Endodermal cell (in vitro differentiated cells): ENCODE measurements around the gene DCANP1. TPM values are rescaled to one million over a fixed set of nuclear protein-coding genes. Genes with fewer than 3 reads are reported as not detected.

Experiments
- DNase-seq: peaks from one replicate; pipeline ENCODE4 v3.0.0-alpha.2; 2017
- H3K27ac ChIP-seq: 2 replicates; pipeline ENCODE4 v1.5.1; 2013; ENCODE audit warnings: mild to moderate bottlenecking, low read depth, low read length, moderate library complexity
- H3K27me3 ChIP-seq: 2 replicates; pipeline ENCODE4 v1.6.1; 2013; ENCODE audit warnings: mild to moderate bottlenecking, low read length, moderate library complexity; ENCODE audit not compliant: insufficient read depth, control insufficient read depth, poor library complexity, severe bottlenecking
- H3K36me3 ChIP-seq: 2 replicates; pipeline ENCODE4 v1.7.0; 2013; ENCODE audit warnings: mild to moderate bottlenecking, low read length, moderate library complexity; ENCODE audit not compliant: control insufficient read depth, insufficient read depth
- H3K4me1 ChIP-seq: one replicate; pipeline ENCODE4 v1.7.0; 2013; ENCODE audit warnings: low read length; ENCODE audit not compliant: control insufficient read depth, insufficient read depth
- H3K4me3 ChIP-seq: 2 replicates; pipeline ENCODE4 v1.5.1; 2013; ENCODE audit warnings: mild to moderate bottlenecking, low read length, moderate library complexity
- H3K9ac ChIP-seq: 2 replicates; pipeline ENCODE4 v1.6.1; 2013; ENCODE audit warnings: mild to moderate bottlenecking, low read length, moderate library complexity; ENCODE audit not compliant: poor library complexity, severe bottlenecking; ENCODE audit errors: extremely low read depth
- H3K9me3 ChIP-seq: 2 replicates; pipeline ENCODE4 v1.6.1; 2013; ENCODE audit warnings: mild to moderate bottlenecking, low read length, moderate library complexity; ENCODE audit not compliant: control insufficient read depth
- H3K27ac Mint-ChIP-seq: 2 replicates; pipeline ENCODE4 v1.8.0; 2020; ENCODE audit warnings: mixed read lengths
- H3K27me3 Mint-ChIP-seq: 2 replicates; pipeline ENCODE4 v1.8.0; 2021; ENCODE audit warnings: mild to moderate bottlenecking, mixed read lengths; ENCODE audit not compliant: insufficient read depth
- H3K36me3 Mint-ChIP-seq: 2 replicates; pipeline ENCODE4 v1.8.0; 2020; ENCODE audit warnings: low read depth, mixed read lengths
- H3K4me1 Mint-ChIP-seq: 2 replicates; pipeline ENCODE4 v1.8.0; 2020; ENCODE audit warnings: mixed read lengths
- H3K4me3 Mint-ChIP-seq: 2 replicates; pipeline ENCODE4 v1.8.0; 2020; ENCODE audit warnings: mild to moderate bottlenecking, moderate library complexity, mixed read lengths
- H3K9me3 Mint-ChIP-seq: 2 replicates; pipeline ENCODE4 v1.8.0; 2020; ENCODE audit warnings: mild to moderate bottlenecking, mixed read lengths
- CTCF ChIP-seq: fragments of 200-600 bp; sonication (generic); conservative IDR thresholded peaks from 2 replicates; pipeline ENCODE4 v1.5.0; 2021; ENCODE audit warnings: antibody characterized with exemption, mild to moderate bottlenecking
- WGBS, 2 experiments: methylation state at CpG; one replicate each; pipeline versions ENCODE4 v1.1.5 to v1.1.7; 2013; ENCODE audit warnings: missing lambda C conversion rate in 2 of 2, mixed read lengths in 1 of 2; ENCODE audit not compliant: insufficient coverage in 1 of 2, insufficient read length in 1 of 2; 5-methylcytosine and 5-hydroxymethylcytosine counted together
- total RNA-seq, 2 donors: library from RNA; stranded (reverse); fragmentation: NEBNext Ultra II Directional in 1 of 2; extraction: Animal tissue kit (Norgen Biotek cat#: 25700) in 1 of 2; gene quantifications; 2 replicates in 1 of 2; 3 replicates in 1 of 2; pipeline ENCODE4 v1.2.1, GENCODE V29; 2021

DCANP1 gene
- total RNA-seq, 2 donors from 2014 or later, result not detected

DNA sequence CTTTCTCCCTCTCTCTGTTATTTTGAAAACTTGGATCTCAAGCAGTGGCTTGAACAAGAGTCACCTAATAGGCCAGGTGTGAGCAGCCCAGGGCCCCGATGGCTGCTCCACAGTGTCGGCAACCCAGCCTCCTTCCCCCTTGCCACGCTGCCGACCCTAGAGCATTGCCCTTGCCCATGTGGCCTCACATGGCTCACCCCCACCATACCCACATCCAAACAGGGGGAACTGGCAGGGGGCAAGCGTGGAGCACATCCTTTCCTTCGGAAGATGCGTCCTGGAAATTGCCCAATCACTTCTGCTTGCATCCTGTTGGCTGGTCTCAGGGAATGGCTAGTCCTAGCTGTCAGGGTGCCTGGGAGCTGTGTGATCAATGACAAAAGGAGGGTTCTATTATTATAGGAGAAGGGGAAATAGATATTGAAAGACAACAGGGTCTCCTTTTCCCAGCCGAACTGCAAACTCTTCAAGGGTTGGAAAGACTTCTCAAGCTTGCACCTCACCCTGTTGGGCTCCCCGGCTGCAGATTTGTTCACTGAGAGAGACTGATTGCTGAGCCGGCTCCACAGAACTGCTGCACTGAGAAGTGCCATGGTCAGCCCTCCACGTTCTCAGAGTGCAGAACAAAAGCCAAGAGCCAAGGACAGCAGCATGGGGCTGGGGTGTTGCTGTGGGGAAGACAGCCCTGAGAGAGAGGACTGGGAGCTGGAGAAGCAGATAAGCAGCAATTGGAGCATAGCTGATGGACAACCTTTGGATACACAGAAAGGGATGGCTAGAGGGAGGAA is 13.3 kb upstream of the DCANP1 start:
- H3K4me3 Mint-ChIP-seq, result no peak overlapping the region

GRCh38 chr5:135458921-135459331 is 11.8 kb upstream of the DCANP1 start:
- H3K9me3 Mint-ChIP-seq, result no peaks in the 10 kb centered on the region
- Histone ChIP-seq H3K27me3 (peaks cover 85% of the 10 kb centered on the region), H3K4me1 (no peaks in the 10 kb centered on the region), H3K9ac (no peak overlapping the region), H3K9me3 (no peaks in the 10 kb centered on the region), H3K36me3 (no peaks in the 10 kb centered on the region), H3K4me3 (no peak overlapping the region), H3K27ac (no peak overlapping the region)
- TF ChIP-seq CTCF, result no peak
- H3K27me3 Mint-ChIP-seq, result peaks cover 87% of the 10 kb centered on the region
- no peak for DNase-seq
- H3K4me3 Mint-ChIP-seq, result no peak overlapping the region
- H3K4me1 Mint-ChIP-seq, result peaks cover 4% of the 10 kb centered on the region
- H3K27ac Mint-ChIP-seq, result no peak overlapping the region
- no peaks in the 10 kb centered on the region for H3K36me3 Mint-ChIP-seq
- 82 to 87% methylated on average over 3 to 5 of the region's 5 CpGs for WGBS, 2 experiments

More for the DNA sequence above, 13.3 kb upstream of the DCANP1 start:
- Histone ChIP-seq H3K4me3 (no peak overlapping the region), H3K36me3 (no peaks in the 10 kb centered on the region), H3K27me3 (peaks cover 88% of the 10 kb centered on the region), H3K27ac (no peak overlapping the region), H3K9ac (no peak overlapping the region), H3K4me1 (no peaks in the 10 kb centered on the region), H3K9me3 (no peaks in the 10 kb centered on the region)
- no peak for DNase-seq
- WGBS, 2 experiments, result 82 to 84% methylated on average over 3 to 11 of the region's 11 CpGs
- no peaks in the 10 kb centered on the region for H3K9me3 Mint-ChIP-seq
- H3K27me3 Mint-ChIP-seq, result peaks cover 92% of the 10 kb centered on the region
- H3K27ac Mint-ChIP-seq, result no peak overlapping the region
- H3K4me1 Mint-ChIP-seq, result peaks cover 4% of the 10 kb centered on the region
- H3K36me3 Mint-ChIP-seq, result no peaks in the 10 kb centered on the region
- TF ChIP-seq CTCF, result no peak

DNA sequence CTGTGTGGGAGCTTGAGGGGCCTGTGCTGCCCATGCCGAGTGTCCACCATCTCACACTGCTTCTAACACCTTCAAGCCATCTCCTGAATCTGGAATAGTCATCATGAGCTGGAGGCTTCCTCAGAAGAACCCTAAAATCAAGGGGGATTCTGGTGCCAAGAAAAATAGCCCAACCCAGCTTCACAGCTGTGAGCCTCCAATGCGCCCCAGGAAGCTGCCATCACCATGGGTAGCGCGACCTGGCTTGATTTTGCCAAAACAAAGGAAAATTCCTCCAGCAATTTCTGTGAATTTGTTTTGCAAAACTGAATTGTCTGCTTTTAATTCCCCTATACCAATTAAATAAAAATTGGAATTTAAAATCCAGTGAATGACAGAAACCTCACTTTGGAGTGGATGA is 11.2 kb upstream of the DCANP1 start:
- DNase-seq, result no peak
- WGBS, 2 experiments, result 97 to 100% methylated on average over 3 to 4 of the region's 4 CpGs
- Histone ChIP-seq H3K9me3 (no peaks in the 10 kb centered on the region), H3K4me1 (no peaks in the 10 kb centered on the region), H3K4me3 (no peak overlapping the region), H3K27me3 (peaks cover 84% of the 10 kb centered on the region), H3K36me3 (no peaks in the 10 kb centered on the region), H3K9ac (no peak overlapping the region), H3K27ac (no peak overlapping the region)
- Mint-ChIP-seq H3K4me3 (no peak overlapping the region), H3K27me3 (peaks cover 85% of the 10 kb centered on the region), H3K9me3 (no peaks in the 10 kb centered on the region), H3K4me1 (peaks cover 4% of the 10 kb centered on the region), H3K27ac (no peak overlapping the region), H3K36me3 (no peaks in the 10 kb centered on the region)
- TF ChIP-seq CTCF, result no peak
